Dendritic cell treated with granulocyte-macrophage colony-stimulating factor and Interleukin-4, amounts not matched to agents 40 ng/mL and 50 ng/mL, for 4 days (primary cell): ENCODE results near the gene SPIN1.
"Not testable (repeated sequence)": the region's sequence is repeated elsewhere in the genome, so short reads cannot be mapped to it uniquely, and the experiment has no call there.

ENCODE experiments used
- H3K27ac Mint-ChIP-seq: one replicate; pipeline ENCODE4 v1.8.0; 2022; ENCODE audit warnings: mild to moderate bottlenecking, mixed read lengths
- H3K27me3 Mint-ChIP-seq: one replicate; pipeline ENCODE4 v1.8.0; 2022; ENCODE audit warnings: mild to moderate bottlenecking, mixed read lengths
- H3K36me3 Mint-ChIP-seq: one replicate; pipeline ENCODE4 v1.8.0; 2022; ENCODE audit warnings: low read depth, mixed read lengths
- H3K4me1 Mint-ChIP-seq: one replicate; pipeline ENCODE4 v1.8.0; 2022; ENCODE audit warnings: low read depth, mixed read lengths
- H3K4me3 Mint-ChIP-seq: one replicate; pipeline ENCODE4 v1.8.0; 2022; ENCODE audit warnings: mild to moderate bottlenecking, moderate library complexity, mixed read lengths
- H3K9me3 Mint-ChIP-seq: one replicate; pipeline ENCODE4 v1.8.0; 2022; ENCODE audit warnings: mixed read lengths
- intact Hi-C: fragments of 100-400 bp; cut with micrococcal nuclease; formaldehyde crosslinking; loops from one replicate; pipeline ENCODE4 v1.15.0; 2022

Gene SPIN1

DNA sequence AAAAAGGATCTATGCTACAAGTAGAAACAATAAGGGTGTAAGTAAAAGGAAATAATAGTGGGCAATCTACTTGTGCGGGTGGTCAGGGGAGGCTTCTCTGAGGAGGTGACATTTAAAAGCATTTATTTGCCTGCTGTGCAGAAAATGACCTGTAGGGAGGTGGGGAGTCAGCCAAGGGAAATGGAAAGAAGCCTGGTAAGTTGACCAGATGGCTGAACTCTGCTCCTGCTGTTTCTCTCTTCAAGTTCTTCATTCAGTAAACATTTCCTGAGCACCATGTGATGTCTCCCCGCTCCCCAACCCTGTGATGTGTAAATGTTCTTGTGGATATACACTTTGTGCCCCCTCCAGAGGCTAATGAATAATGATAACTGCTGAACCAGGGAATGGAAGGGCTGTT lies 9.9 kb upstream of the SPIN1 start:
- Mint-ChIP-seq H3K9me3 (no peaks in the 10 kb centered on the region), H3K36me3 (no peaks in the 10 kb centered on the region), H3K27me3 (no peaks in the 10 kb centered on the region), H3K27ac (no peak overlapping the region), H3K4me1 (peaks cover 5% of the 10 kb centered on the region), H3K4me3 (no peak overlapping the region)
- intact Hi-C loops: no loop called here

DNA sequence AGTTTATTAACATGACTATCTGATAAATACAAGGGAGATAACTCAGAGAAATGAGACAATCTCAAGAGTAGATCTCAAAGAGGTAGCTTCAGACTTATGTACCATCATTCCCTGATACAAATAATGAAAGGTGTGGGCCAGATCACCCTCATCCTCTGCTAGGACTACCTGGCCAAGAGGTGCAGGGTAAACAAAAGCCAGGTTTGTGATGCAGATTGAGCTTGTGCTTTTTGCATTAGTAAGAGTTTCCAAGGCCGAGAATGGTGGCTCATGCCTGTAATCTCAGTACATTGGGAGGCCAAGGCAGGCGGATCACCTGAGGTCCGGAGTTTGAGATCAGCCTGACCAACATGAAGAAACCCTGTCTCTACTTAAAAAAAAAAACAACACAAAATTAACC lies 8.9 kb upstream of the SPIN1 start:
- H3K4me1 Mint-ChIP-seq: peaks cover 6% of the 10 kb centered on the region
- no peaks in the 10 kb centered on the region for H3K36me3 Mint-ChIP-seq
- no peaks in the 10 kb centered on the region for H3K27me3 Mint-ChIP-seq
- H3K4me3 Mint-ChIP-seq: no peak overlapping the region
- no peaks in the 10 kb centered on the region for H3K9me3 Mint-ChIP-seq
- intact Hi-C loops: no loop called here
- no peak overlapping the region for H3K27ac Mint-ChIP-seq

DNA sequence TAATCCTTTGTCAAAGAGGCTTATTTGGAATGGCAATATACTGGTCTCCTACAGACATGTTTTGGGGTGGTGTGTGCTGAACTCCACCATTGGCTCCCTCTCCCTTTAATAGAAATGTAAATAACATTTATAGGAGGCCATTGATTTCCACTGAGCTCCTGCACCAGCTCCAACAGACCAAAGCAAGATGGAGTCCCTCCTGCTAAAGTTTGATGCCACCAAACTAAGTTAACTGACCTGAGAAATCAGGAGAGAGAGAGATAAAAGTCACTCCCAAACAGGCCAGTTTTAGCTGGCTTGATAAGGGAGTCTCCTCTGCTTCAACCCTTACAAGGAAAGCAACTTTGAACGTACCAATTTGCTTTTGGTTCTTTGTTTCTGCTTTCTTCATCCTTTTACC lies 8.1 kb upstream of the SPIN1 start:
- no peaks in the 10 kb centered on the region for H3K36me3 Mint-ChIP-seq
- H3K27me3 Mint-ChIP-seq: no peaks in the 10 kb centered on the region
- no peak overlapping the region for H3K27ac Mint-ChIP-seq
- H3K9me3 Mint-ChIP-seq: no peaks in the 10 kb centered on the region
- intact Hi-C loops: loop anchor here (10.0 kb wide), 1 partner anchor 405 kb away; the partner anchor contains the start of gene CDK20
- H3K4me3 Mint-ChIP-seq: no peak overlapping the region
- H3K4me1 Mint-ChIP-seq: peaks cover 6% of the 10 kb centered on the region

DNA sequence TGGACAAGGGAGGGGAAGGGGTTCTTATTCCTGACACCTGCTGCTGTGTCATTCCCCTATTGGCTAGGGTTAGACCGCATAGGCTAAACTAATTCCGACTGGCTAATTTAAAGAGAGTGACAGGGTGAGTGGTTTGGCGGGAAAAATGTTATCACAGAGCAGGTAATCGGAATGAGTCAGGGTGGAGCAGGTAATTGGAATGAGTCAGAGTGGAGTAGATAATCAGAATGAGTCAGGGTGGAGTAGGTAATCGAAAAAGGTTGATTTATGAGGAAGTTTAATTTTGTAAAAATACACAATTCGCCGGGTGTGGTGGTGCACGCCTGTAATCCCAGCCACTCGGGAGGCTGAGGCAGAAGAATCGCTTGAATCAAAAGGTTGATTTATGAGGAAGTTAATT lies 6.9 kb upstream of the SPIN1 start:
- H3K4me1 Mint-ChIP-seq, H3K27ac Mint-ChIP-seq, H3K9me3 Mint-ChIP-seq, H3K36me3 Mint-ChIP-seq, H3K4me3 Mint-ChIP-seq, H3K27me3 Mint-ChIP-seq: not testable (repeated sequence)
- intact Hi-C loops: loop anchor here (10.0 kb wide), 1 partner anchor 407 kb away; the partner anchor contains the start of gene CDK20

DNA sequence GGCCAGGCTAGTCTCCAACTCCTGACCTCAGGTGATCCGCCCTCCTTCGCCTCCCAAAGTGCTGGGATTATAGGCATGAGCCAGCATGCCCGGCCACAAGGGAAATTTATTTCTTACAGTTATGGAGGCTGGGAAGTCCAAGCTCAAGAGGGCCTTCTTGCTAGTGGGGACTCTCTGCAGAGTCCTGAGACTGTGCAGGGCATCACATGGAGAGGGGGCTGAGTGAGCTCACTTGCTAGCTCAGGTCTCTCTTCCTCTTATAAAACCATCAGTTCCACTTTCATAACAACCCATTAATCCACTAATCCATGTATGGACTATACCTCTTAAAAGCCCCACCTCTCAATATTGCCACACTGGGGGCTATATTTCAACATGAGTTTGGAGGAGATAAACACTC lies 5.1 kb upstream of the SPIN1 start:
- H3K36me3 Mint-ChIP-seq: peaks cover 13% of the 10 kb centered on the region
- no peaks in the 10 kb centered on the region for H3K9me3 Mint-ChIP-seq
- H3K4me1 Mint-ChIP-seq: peaks cover 21% of the 10 kb centered on the region
- no peaks in the 10 kb centered on the region for H3K27me3 Mint-ChIP-seq
- no peak overlapping the region for H3K4me3 Mint-ChIP-seq
- H3K27ac Mint-ChIP-seq: no peak overlapping the region
- intact Hi-C loops: loop anchor here (10.0 kb wide), 1 partner anchor 408 kb away; the partner anchor contains the start of gene CDK20

DNA sequence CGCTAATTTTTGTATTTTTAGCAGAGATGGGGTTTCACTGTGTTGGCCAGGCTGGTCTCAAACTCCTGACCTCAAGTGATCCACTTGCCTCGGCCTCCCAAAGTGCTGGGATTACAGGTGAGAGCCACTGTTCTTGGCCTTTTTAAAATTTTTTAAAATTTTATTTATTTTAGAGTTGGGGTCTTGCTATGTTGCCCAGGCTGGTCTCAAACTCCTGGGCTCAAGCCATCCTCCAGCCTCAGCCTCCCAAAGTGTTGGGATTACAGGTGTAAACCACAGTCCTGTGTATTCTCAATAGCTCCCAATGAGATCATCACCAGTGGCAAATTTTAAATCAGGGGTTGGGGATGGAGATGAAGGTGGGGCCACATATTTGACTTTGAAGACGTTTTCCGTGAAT lies 2.1 kb upstream of the SPIN1 start:
- H3K9me3 Mint-ChIP-seq, H3K27me3 Mint-ChIP-seq, H3K4me3 Mint-ChIP-seq, H3K27ac Mint-ChIP-seq: not testable (repeated sequence)
- intact Hi-C loops: loop anchor here (5.0 to 10.0 kb wide), 2 partner anchors 214 to 411 kb away; partner anchors contain the start of gene CDK20
- H3K4me1 Mint-ChIP-seq: peaks cover 25% of the 10 kb centered on the region
- H3K36me3 Mint-ChIP-seq: peaks cover 13% of the 10 kb centered on the region

DNA sequence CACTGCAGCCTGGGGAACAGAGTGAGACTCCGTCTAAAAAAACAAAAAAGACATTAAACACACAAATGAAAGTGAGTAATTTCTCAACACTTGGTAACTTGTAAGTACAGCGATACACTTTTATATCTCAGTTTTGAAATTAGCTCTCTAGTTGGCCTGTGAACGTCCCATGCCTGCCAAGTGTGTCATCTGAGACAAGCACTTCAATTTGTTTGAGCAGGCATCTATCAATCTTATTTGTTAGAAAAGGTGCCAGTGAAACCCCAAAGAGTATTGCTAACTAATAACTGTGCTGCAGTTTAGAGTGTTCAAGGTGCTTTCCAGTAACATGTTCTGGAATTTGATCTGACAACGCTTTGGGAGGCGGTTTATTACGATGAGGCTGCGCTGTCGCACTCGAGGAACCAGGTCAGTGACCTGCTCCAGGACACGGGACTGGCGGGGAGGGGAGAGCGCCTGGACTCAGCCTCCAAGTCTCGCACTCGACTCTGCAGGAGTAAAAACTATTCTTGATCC lies 1.1 kb upstream of the SPIN1 start:
- peaks cover 35% of the 10 kb centered on the region for H3K4me1 Mint-ChIP-seq
- H3K4me3 Mint-ChIP-seq: peak overlapping the region; percentile 83
- intact Hi-C loops: loop anchor here (5.0 to 10.0 kb wide), 2 partner anchors 215 to 412 kb away; partner anchors contain the start of gene CDK20
- H3K27me3 Mint-ChIP-seq: no peaks in the 10 kb centered on the region
- peaks cover 13% of the 10 kb centered on the region for H3K36me3 Mint-ChIP-seq
- peak overlapping the region; percentile 91 for H3K27ac Mint-ChIP-seq
- no peaks in the 10 kb centered on the region for H3K9me3 Mint-ChIP-seq

DNA sequence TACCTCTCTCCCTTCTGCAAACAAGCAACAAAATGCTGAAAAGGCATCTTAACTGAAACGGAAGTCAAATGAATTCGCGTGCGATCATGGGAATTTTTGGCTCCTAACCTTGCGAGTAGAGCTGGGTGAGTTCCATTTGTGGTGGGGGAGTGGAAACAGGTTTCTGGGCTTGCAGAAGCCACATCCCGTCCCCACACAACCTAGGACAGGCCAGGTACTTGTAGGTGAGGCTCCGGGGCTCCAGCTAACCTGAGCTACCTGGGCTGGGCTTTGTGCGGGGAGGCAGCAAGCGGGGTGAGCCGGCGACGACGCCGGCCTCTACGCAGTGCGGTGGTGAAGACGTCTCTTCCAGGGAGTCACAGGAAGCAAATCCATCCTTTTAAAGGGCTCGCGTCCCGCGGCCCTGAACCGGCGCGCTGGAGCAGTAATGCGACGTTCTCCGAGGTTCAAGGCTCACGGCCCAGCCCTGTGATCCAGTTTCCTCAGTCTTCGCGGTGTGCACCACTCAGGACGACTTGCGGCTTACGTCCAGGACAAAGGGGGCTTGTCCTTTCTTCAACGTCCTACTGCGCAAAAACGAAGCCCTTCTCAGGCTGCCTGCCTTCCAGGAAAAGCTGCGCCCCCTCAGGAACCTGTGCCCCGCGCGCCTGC lies 567 bp upstream of the SPIN1 start:
- peaks cover 13% of the 10 kb centered on the region for H3K36me3 Mint-ChIP-seq

DNA sequence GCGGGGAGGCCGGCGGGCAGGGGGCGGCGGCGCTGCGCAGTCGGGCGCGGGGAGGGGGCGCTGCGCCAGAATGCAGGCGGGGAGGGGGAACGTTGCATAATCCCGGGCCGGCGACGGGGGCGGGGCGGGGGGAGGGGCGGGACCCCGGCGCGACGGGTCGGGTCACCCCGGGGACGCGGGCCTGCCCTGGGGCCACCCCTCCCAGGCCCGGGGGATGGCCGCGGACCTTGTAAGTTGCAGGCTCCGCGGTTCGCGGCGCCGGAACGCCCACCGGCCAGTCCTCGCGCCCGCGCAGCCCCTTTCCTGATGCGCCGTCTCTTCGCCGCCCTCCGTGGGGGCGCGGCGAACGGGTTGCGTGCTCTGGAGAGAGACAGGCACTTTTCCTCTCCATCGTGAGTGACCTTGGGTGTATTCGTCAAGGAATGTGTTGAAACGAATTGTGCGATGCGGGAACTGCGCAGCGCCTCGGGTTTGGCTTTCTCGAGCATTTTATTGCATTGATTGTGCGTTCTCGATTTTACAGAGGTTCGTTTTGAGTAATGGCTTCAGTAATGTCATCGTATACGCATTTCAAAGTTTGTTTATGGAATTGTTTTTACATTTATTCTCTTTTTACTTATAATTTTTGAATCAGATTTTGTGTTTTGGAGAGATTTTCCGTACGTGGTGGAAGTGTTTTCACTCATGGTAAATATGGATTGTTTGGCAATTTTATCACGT lies 802 bp downstream of the SPIN1 start:
- peaks cover 40% of the 10 kb centered on the region for H3K4me1 Mint-ChIP-seq
- intact Hi-C loops: loop anchor here (5.0 to 10.0 kb wide), 2 partner anchors 217 to 414 kb away; partner anchors contain the start of gene CDK20
- peak overlapping the region; percentile 89 for H3K4me3 Mint-ChIP-seq
- peaks cover 13% of the 10 kb centered on the region for H3K36me3 Mint-ChIP-seq
- H3K27me3 Mint-ChIP-seq: no peaks in the 10 kb centered on the region
- H3K27ac Mint-ChIP-seq: peak overlapping the region; percentile 85
- no peaks in the 10 kb centered on the region for H3K9me3 Mint-ChIP-seq

More for the DNA sequence above, 567 bp upstream of the SPIN1 start:
- no peaks in the 10 kb centered on the region for H3K27me3 Mint-ChIP-seq
- peaks cover 41% of the 10 kb centered on the region for H3K4me1 Mint-ChIP-seq
- H3K4me3 Mint-ChIP-seq: peak overlapping the region; percentile 83
- peak overlapping the region; percentile 91 for H3K27ac Mint-ChIP-seq
- H3K9me3 Mint-ChIP-seq: no peaks in the 10 kb centered on the region
- intact Hi-C loops: loop anchor here (5.0 to 10.0 kb wide), 2 partner anchors 215 to 413 kb away; partner anchors contain the start of gene CDK20

DNA sequence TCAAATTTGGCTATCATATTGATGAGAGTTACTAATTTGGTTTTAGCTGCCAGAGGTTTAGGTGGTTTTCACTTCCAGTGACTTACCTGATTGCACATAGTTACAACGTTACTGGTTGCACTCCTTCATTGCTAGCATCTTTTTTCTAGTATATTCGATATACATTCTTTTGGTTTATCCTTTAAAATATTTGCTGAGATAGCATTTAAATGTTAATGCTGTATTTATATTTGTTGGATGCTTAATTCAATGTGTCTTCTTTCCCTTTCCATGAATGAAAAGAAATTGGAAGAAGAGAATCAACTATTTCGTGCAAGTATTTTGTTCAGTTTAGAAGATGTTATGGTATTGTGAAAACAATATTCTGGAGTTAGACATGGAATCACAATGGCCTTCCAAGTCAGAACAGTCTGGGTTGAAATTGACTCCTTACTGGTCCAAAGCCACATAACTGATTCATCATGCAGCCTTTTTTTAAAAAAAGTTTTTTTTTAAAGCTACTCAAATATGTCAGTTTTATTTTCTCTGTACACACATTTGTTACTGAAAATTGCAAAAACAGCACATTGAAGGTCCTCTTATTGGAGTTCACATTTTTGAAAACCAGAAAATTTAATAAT lies 2.2 kb downstream of the SPIN1 start:
- Mint-ChIP-seq H3K9me3 (no peaks in the 10 kb centered on the region), H3K4me3 (no peak overlapping the region), H3K36me3 (peaks cover 13% of the 10 kb centered on the region), H3K27me3 (no peaks in the 10 kb centered on the region), H3K27ac (no peak overlapping the region), H3K4me1 (peaks cover 45% of the 10 kb centered on the region)
- intact Hi-C loops: no loop called here

DNA sequence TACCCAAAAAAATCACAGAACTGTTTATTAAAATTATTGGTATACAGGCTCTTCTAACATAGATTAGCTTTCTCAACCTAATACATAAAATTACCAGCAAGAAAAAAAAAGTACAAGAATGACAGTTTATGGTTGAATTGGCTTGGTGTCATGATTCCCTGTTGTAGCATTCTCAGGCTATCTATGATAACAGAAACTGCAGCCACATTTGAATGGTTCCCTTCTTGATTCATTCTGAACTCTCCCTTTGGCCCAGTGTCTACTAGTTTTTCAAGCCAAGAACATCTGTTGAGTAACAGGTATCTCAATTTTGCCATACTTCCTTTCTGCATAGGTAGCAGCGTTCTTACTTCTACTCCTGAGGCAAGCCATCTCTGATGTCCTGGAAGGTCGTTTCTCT lies 3.0 kb downstream of the SPIN1 start:
- peaks cover 45% of the 10 kb centered on the region for H3K4me1 Mint-ChIP-seq
- intact Hi-C loops: no loop called here
- peak overlapping the region; percentile 78 for H3K27ac Mint-ChIP-seq
- no peaks in the 10 kb centered on the region for H3K9me3 Mint-ChIP-seq
- H3K4me3 Mint-ChIP-seq: no peak overlapping the region
- H3K36me3 Mint-ChIP-seq: peaks cover 12% of the 10 kb centered on the region
- no peaks in the 10 kb centered on the region for H3K27me3 Mint-ChIP-seq

DNA sequence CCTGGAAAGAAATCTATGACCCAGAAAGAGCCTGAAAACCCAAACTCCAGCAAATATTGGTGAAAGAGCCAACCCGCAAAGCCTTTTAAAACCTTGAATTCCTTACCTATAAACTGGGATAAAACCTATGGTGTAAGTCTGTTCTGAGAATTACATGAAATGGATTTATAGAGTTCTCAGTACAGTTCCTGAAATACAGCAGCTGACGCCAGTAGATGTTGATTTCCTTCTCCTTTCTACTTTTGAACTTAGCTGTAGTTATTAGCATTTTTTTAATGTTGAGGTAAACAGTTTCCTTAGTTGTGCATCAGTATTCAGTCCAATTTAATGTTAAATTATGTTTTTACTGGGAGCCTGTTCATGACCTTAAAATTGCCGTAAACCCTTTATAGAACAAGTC lies 3.7 kb downstream of the SPIN1 start:
- peaks cover 39% of the 10 kb centered on the region for H3K4me1 Mint-ChIP-seq
- peaks cover 7% of the 10 kb centered on the region for H3K36me3 Mint-ChIP-seq
- H3K4me3 Mint-ChIP-seq: no peak overlapping the region
- no peaks in the 10 kb centered on the region for H3K9me3 Mint-ChIP-seq
- peak overlapping the region; percentile 78 for H3K27ac Mint-ChIP-seq
- no peaks in the 10 kb centered on the region for H3K27me3 Mint-ChIP-seq
- intact Hi-C loops: no loop called here

DNA sequence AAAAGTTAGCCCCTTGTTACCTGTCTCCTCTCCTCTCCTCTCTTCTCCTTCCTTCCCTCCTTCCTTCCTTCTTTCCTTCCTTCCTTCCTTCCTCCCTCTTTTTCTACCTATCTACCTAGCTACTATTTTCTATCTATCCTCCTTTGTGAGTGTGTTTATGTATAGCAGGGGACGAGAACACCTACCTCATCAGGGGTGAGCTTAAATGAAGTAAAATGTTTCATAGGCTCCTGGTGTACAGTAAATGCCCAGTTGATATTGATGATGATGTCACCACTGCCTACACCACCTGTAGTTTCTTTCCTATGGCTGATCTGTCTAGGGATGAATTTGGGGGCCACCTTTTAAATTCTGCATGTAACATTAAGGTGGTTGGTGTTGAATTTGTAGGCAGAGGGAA lies 4.3 kb downstream of the SPIN1 start:
- peaks cover 32% of the 10 kb centered on the region for H3K4me1 Mint-ChIP-seq
- intact Hi-C loops: no loop called here

More for the DNA sequence above, 4.3 kb downstream of the SPIN1 start:
- H3K36me3 Mint-ChIP-seq: peaks cover 4% of the 10 kb centered on the region
- H3K9me3 Mint-ChIP-seq: no peaks in the 10 kb centered on the region
- peak overlapping the region; percentile 78 for H3K27ac Mint-ChIP-seq
- no peak overlapping the region for H3K4me3 Mint-ChIP-seq
- no peaks in the 10 kb centered on the region for H3K27me3 Mint-ChIP-seq
